GM12892 (cell line): ENCODE data around the gene ARHGAP22.

Experiments
- POLR2A ChIP-seq: IDR thresholded peaks from 2 replicates; pipeline ENCODE4 v1.6.1; 2011; ENCODE audit warnings: low read depth, low read length, control low read depth
- POLR2AphosphoS5 ChIP-seq: IDR thresholded peaks from 2 replicates; pipeline ENCODE4 v1.6.1; 2011; ENCODE audit warnings: low read depth, low read length, control low read depth
- TAF1 ChIP-seq: IDR thresholded peaks from 2 replicates; pipeline ENCODE4 v1.6.1; 2011; ENCODE audit warnings: low read depth, mild to moderate bottlenecking, control low read depth, low read length, borderline replicate concordance

- TF ChIP-seq POLR2A (no peak), POLR2AphosphoS5 (no peak), TAF1 (no peak)
Observed at GRCh38 chr10:48526011-48526821, 78.7 kb downstream of the ARHGAP22 start.
